HEK293T (cell line): Measurements from ENCODE around the gene TBC1D22B.

Experiments
- CTCF ChIA-PET: fragments of 350-600 bp; formaldehyde crosslinking; extraction: SDS; loops from one replicate; lab custom pipeline; 2021; ENCODE audit warnings: antibody characterized with exemption, inconsistent platforms; lab: Yijun Ruan, JAX
- POLR2A ChIA-PET: fragments of 350-600 bp; formaldehyde crosslinking; extraction: SDS; loops from one replicate; lab custom pipeline; 2020; ENCODE audit warnings: antibody characterized with exemption, inconsistent platforms; lab: Yijun Ruan, JAX
- DNase-seq: peaks from one replicate; pipeline ENCODE4 v3.0.0; 2012; ENCODE audit warnings: mixed read lengths; ENCODE audit errors: extremely low spot score
- ARNT ChIP-seq: fragments of 450-650 bp; IDR thresholded peaks from 2 replicates; pipeline ENCODE4 v1.6.1; 2017; ENCODE audit warnings: mild to moderate bottlenecking
- BHLHE40 ChIP-seq: fragments of 450-650 bp; IDR thresholded peaks from 2 replicates; pipeline ENCODE4 v1.6.1; 2016; ENCODE audit warnings: mild to moderate bottlenecking, moderate library complexity, borderline replicate concordance
- CTBP1 ChIP-seq: fragments of 450-650 bp; IDR thresholded peaks from 2 replicates; pipeline ENCODE4 v1.6.1; 2016; ENCODE audit warnings: borderline replicate concordance
- ELF4 ChIP-seq: fragments of 450-650 bp; IDR thresholded peaks from 2 replicates; pipeline ENCODE4 v1.6.1; 2017; ENCODE audit warnings: antibody characterized with exemption
- FOXA1 ChIP-seq: fragments of 450-650 bp; IDR thresholded peaks from 2 replicates; pipeline ENCODE4 v1.6.1; 2016; ENCODE audit warnings: mild to moderate bottlenecking
- FOXK2 ChIP-seq: fragments of 450-650 bp; IDR thresholded peaks from 2 replicates; pipeline ENCODE4 v1.6.1; 2016; ENCODE audit warnings: mild to moderate bottlenecking
- FOXM1 ChIP-seq: fragments of 450-650 bp; IDR thresholded peaks from 2 replicates; pipeline ENCODE4 v1.6.1; 2017; ENCODE audit warnings: mild to moderate bottlenecking, borderline replicate concordance
- HDGF ChIP-seq: fragments of 450-650 bp; IDR thresholded peaks from 2 replicates; pipeline ENCODE4 v1.6.1; 2017; ENCODE audit warnings: antibody characterized with exemption, borderline replicate concordance
- L3MBTL2 ChIP-seq: fragments of 450-650 bp; conservative IDR thresholded peaks from 2 replicates; pipeline ENCODE4 v1.6.1; 2016; ENCODE audit warnings: mild to moderate bottlenecking
- LEF1 ChIP-seq: fragments of 450-650 bp; IDR thresholded peaks from 2 replicates; pipeline ENCODE4 v1.6.1; 2017; ENCODE audit warnings: mild to moderate bottlenecking, borderline replicate concordance
- NFRKB ChIP-seq: fragments of 450-650 bp; IDR thresholded peaks from 2 replicates; pipeline ENCODE4 v1.6.1; 2016; ENCODE audit warnings: mild to moderate bottlenecking, moderate library complexity
- SP1 ChIP-seq: fragments of 450-650 bp; IDR thresholded peaks from 2 replicates; pipeline ENCODE4 v1.6.1; 2017
- SUZ12 ChIP-seq: fragments of 450-650 bp; IDR thresholded peaks from 2 replicates; pipeline ENCODE4 v1.6.1; 2016; ENCODE audit warnings: mild to moderate bottlenecking
- TARDBP ChIP-seq: fragments of 450-650 bp; IDR thresholded peaks from 2 replicates; pipeline ENCODE4 v1.6.1; 2016
- ZNF384 ChIP-seq: fragments of 450-650 bp; IDR thresholded peaks from 2 replicates; pipeline ENCODE4 v1.6.1; 2016
- TF ChIP-seq, protein P1 (sequence below): fragments of 450-650 bp; IDR thresholded peaks from 2 replicates; pipeline ENCODE4 v1.6.1; 2016

TBC1D22B gene

DNA sequence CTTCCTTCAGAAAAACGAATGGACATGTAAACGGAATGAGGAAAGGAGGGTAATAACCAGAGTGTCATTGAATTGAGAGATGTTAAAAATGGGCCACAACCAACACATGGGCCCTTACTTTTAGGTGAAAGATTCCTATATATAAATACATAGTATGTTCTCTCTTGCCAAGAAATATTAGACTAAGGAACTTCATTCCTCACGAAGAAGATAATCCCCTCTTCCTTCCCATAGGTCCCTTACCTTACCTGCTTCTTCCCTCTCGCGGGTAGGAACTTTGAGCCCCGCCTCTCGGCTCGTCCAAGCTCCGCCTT is 295 bp upstream of the TBC1D22B start:
- TF ChIP-seq FOXA1 (no peak), TARDBP (no peak), BHLHE40 (no peak), SP1 (no peak), ZNF384 (no peak), FOXM1 (no peak), LEF1 (no peak), ARNT (no peak), FOXK2 (no peak), SUZ12 (no peak), L3MBTL2 (no peak), ELF4 (no peak), CTBP1 (no peak), HDGF (no peak), NFRKB (no peak)
- TF ChIP-seq, protein P1, sequence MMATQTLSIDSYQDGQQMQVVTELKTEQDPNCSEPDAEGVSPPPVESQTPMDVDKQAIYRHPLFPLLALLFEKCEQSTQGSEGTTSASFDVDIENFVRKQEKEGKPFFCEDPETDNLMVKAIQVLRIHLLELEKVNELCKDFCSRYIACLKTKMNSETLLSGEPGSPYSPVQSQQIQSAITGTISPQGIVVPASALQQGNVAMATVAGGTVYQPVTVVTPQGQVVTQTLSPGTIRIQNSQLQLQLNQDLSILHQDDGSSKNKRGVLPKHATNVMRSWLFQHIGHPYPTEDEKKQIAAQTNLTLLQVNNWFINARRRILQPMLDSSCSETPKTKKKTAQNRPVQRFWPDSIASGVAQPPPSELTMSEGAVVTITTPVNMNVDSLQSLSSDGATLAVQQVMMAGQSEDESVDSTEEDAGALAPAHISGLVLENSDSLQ, result no peak
- CTCF ChIA-PET, result no interaction called here
- POLR2A ChIA-PET, result interaction anchor here (0.6 to 1.7 kb wide), 13 partner anchors 10 to 88 kb away, joined by 3 to 14 read pairs (median 4); partner anchors contain the start of gene PIM1
- no peak for DNase-seq

DNA sequence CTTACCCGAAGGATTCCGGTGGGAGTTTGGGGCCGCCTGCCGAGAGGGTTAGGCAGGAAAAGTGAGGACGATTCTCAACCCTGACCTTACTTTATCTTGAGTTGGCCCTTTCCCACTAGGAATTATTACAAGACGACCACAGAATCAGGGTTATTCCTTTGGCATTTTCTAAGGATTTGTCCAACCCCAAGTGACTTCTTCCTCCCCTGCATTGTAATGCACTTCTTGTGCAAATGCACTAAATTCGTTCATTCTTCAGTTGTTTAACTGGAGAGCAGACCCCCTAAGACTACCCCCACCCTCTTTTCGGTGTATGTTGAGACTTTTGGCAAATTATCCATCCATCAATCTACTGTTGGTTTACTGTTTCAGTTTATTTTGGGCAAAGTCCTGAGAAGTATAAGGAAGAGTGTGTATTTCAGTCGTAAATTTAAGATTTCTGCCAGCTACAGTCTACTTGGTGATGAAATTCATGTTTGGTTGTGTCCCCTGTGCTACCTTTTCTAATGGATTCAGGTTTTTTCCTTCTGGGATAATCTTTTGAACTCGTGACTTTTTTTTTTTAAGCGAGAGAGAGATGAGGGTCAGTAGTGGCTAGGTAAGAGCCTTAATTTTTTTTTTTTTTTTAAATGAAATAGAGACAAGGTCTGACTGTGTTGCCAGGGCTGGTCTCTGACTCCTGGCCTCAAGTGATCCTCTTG is 983 bp downstream of the TBC1D22B start:
- POLR2A ChIA-PET, result interaction anchor here (0.6 to 1.7 kb wide), 10 partner anchors 13 to 814 kb away, joined by 3 to 14 read pairs (median 4); partner anchors contain the start of genes PIM1 and RNF8
- CTCF ChIA-PET, result interaction anchor here (0.6 kb wide), 1 partner anchor 29 kb away, joined by 9 read pairs; no protein-coding TSS in a partner anchor

DNA sequence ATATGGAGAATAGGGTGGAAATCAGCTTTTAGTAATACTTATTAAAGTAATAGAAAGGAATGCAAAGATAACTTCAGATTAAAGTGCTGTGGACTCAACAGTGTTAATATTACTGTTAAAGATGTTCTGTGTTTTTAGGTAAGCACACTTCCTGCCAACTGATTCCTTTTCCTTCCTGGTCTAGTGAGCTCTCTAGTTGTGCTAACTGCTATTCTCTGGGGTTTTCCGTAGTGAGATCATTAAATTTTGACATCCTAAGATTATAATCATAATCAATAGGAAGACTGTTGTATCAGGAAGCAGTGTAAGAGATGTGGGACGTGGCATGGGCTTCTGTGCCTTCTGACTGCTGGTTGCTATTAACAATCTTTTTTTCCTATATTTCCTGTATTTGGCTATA is 1.6 kb downstream of the TBC1D22B start:
- no peak for TF ChIP-seq SP1
- TF ChIP-seq L3MBTL2, result no peak
- no peak for TF ChIP-seq SUZ12
- TF ChIP-seq FOXM1, result no peak
- no peak for TF ChIP-seq LEF1
- TF ChIP-seq NFRKB, result no peak
- TF ChIP-seq TARDBP, result no peak
- TF ChIP-seq ARNT, result no peak
- TF ChIP-seq ELF4, result no peak
- no peak for TF ChIP-seq FOXK2
- TF ChIP-seq HDGF, result no peak
- TF ChIP-seq CTBP1, result no peak
- no peak for TF ChIP-seq BHLHE40
- TF ChIP-seq ZNF384, result no peak
- TF ChIP-seq, protein P1, result no peak
- TF ChIP-seq FOXA1, result no peak
- DNase-seq, result no peak
- ChIA-PET POLR2A (no interaction called here), CTCF (no interaction called here)

More for the DNA sequence above, 983 bp downstream of the TBC1D22B start:
- TF ChIP-seq SUZ12 (no peak), L3MBTL2 (no peak), NFRKB (no peak), CTBP1 (no peak), FOXK2 (no peak), LEF1 (no peak), TARDBP (no peak), ELF4 (no peak), HDGF (no peak), ARNT (no peak), BHLHE40 (no peak), SP1 (no peak), FOXA1 (no peak), FOXM1 (no peak), ZNF384 (no peak)
- TF ChIP-seq, protein P1, result no peak
- no peak for DNase-seq

DNA sequence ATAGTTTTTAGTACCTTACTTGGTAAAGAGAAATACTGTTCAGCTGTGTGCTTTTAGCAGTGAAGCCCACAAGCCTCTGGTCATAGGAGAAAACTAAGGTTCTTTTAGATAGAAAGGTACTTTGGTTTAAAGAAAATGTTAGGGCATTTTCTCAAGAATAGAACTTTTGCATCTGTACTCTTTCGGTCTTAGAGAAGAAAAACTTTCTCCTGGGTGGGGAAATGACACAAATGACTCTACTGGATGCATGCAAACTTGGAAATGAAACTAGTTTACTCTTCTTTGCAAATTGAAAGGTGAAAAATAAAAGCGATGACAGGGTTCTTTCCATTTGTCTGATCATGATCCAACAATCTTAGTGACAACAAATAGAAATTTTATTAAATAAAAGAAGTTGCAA is 2.5 kb downstream of the TBC1D22B start:
- ChIA-PET POLR2A (no interaction called here), CTCF (no interaction called here)
- no peak for DNase-seq
- TF ChIP-seq BHLHE40 (no peak), SUZ12 (no peak), FOXM1 (no peak)

DNA sequence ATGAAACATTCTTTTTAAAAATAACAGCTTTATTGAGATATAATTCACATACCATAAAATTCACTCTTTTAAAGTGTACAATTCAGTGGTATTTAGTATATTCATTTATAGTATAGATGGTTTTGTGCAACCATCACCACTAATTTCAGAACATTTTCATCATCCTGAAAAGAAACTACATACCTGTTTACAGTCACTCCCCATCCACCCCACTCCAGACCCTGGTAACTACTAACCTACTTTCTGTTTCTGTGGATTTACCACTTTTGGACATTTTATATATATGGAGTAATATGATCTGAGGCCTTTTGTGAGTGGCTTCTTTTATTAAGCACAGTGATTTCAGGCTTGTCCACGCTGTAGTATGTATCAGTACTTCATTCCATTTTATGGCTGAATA is 2.9 kb downstream of the TBC1D22B start:
- POLR2A ChIA-PET, result no interaction called here
- CTCF ChIA-PET, result no interaction called here
- DNase-seq, result no peak
- TF ChIP-seq LEF1 (no peak), ARNT (no peak), FOXA1 (no peak), BHLHE40 (no peak)

DNA sequence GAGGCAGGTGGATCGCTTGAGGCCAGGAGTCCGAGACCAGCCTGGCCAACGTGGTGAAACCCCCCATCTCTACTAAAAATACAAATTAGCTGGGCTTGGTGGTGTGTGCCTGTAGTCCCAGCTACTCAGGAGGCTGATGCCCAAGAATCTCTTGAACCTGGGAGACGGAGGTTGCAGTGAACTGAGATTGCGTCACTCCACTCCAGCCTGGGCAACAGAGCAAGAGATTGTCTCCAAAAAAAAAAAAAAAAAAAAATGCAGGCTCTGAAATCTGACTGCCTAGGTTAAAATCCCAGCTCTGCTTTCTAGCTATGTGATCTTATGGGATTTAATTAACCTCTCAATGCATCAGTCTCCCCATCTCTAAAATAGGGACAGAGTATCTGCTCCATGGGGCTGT is 3.6 kb downstream of the TBC1D22B start:
- TF ChIP-seq HDGF (no peak), ELF4 (no peak), FOXK2 (no peak), BHLHE40 (no peak), ARNT (no peak), SP1 (no peak), LEF1 (no peak), FOXA1 (no peak), SUZ12 (no peak), ZNF384 (no peak), FOXM1 (no peak)
- TF ChIP-seq, protein P1, result no peak
- ChIA-PET POLR2A (no interaction called here), CTCF (no interaction called here)
- no peak for DNase-seq
